Endometrial microvascular endothelial cells (primary cell): ENCODE data around the gene CDIPT. TPM values are rescaled to one million over a fixed set of nuclear protein-coding genes. Genes with fewer than 3 reads are reported as not detected.

ENCODE experiments used
- in situ Hi-C: cut with HindIII; loops from 2 replicates; pipeline ENCODE4 v1.10.0; 2017; ENCODE audit warnings: low sequenced_read_pairs, low pct_unique_long_range_greater_than_20kb; ENCODE audit errors: inconsistent ontology term
- total RNA-seq: library from RNA; depleted of rRNA; stranded (reverse); fragments of >200 nt; gene quantifications from one replicate; pipeline ENCODE4 v1.2.3, GENCODE V29; 2015; ENCODE audit errors: inconsistent ontology term

Gene CDIPT
- total RNA-seq, 1 donor from 2014 or later: 105 TPM

GRCh38 chr16:29869067-29869466 is 6.0 kb upstream of the CDIPT start:
- in situ Hi-C loops: loop anchor here (10.0 kb wide), 1 partner anchor 64 kb away; the partner anchor contains the start of gene MAZ

DNA sequence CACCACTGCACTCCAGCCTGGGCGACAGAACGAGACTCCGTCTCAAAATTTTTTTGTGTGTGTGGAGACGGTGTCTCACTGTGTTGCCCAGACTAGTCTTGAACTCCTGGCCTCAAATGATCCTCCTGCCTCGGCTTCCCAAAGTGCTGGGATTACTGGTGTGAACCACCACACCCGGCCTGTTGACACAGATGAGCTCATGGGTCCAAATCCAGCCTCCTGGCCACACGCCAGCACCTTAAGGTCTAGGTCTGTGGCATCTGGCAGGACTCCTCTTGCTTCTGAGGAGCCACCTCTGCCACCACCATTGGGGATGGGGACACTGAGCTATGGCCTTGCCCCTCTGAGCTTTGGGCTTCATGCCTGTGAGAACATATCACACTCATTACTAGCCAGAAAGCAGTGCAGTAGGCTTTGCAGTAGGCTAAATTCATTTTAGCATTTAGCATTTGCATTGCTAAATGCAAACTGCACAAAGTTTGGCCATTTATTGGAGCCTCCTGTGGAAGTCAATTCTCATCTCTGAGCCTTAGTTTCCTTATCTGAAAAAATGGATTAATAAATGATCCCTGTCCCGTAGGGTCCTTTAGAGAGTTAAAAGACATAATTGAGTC is 5.5 kb upstream of the CDIPT start:
- in situ Hi-C loops: loop anchor here (10.0 kb wide), 1 partner anchor 64 kb away; the partner anchor contains the start of gene MAZ

DNA sequence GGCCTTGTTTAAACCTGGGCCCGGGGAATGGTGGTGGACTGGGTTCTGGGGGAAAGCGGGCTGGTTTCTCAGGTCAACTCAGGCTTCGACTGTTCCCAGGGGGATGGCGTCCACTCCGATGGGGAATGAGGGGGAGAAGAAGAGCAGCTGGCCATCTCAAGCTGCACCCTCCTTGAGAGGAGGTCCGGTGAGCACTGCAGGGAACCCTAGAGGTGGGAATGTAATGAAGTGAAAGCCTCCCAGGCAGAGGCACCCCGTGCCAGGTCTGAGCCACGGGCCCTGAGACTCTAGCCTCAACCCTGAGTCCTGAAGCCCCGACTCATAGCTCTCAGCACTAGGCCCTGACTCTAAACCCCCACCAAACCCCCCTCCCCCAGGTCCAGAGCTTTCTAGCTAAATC is 1.2 kb upstream of the CDIPT start:
- in situ Hi-C loops: loop anchor here (10.0 kb wide), 1 partner anchor 59 kb away; the partner anchor contains the start of gene MAZ

DNA sequence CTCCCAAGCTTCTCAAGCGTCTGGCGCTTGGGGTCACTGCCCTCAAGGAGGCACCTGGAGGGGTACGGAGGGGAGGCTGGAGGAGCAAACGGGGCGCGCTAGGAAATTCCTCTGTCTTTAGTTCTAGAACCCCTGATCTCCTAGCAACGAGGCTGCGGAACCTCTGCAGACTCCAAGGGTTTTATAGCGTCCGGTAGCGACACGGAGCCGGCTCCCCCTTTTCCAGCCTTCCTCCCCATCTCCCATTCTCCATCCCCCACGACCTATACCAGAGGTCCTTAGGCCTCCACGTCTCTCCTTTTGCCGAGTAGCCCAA is 601 bp upstream of the CDIPT start:
- in situ Hi-C loops: loop anchor here (10.0 kb wide), 1 partner anchor 59 kb away; the partner anchor contains the start of gene MAZ

- in situ Hi-C loops: loop anchor here (10.0 kb wide), 1 partner anchor 58 kb away; the partner anchor contains the start of gene MAZ
Measured at GRCh38 chr16:29862383-29862883, 593 bp downstream of the CDIPT start.

GRCh38 chr16:29860218-29860617 is 2.8 kb downstream of the CDIPT start:
- in situ Hi-C loops: loop anchor here (10.0 kb wide), 1 partner anchor 55 kb away; the partner anchor contains the start of gene MAZ

DNA sequence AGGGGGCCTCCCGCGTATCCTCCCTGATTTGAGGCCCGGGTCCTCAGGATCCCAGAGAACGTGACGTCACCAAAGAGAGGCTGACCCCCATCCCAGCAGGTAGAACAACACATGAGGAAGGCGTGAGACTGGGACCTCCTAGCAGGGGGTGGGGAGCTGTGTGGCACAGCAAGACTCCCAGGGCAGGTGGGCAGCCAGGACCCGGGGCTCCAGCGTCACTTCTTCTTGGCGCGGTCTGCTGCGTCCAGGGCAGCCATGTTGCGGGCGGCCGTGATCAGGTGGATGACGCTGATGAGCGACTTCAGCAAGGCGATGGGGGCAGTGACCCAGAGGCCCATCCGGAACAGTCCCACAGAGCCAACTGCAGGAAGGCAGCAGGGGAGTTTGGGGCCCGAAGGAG is 4.1 kb downstream of the CDIPT start:
- in situ Hi-C loops: no loop called here

GRCh38 chr16:29858149-29858849 is 4.7 kb downstream of the CDIPT start:
- in situ Hi-C loops: no loop called here

GRCh38 chr16:29857133-29857760 is 5.8 kb downstream of the CDIPT start:
- in situ Hi-C loops: no loop called here

- in situ Hi-C loops: no loop called here
Measured at GRCh38 chr16:29854520-29855100, 8.4 kb downstream of the CDIPT start.

GRCh38 chr16:29852654-29853053 is 10.4 kb downstream of the CDIPT start:
- in situ Hi-C loops: no loop called here

- in situ Hi-C loops: no loop called here
Measured at GRCh38 chr16:29850998-29851397, 12.0 kb downstream of the CDIPT start.

DNA sequence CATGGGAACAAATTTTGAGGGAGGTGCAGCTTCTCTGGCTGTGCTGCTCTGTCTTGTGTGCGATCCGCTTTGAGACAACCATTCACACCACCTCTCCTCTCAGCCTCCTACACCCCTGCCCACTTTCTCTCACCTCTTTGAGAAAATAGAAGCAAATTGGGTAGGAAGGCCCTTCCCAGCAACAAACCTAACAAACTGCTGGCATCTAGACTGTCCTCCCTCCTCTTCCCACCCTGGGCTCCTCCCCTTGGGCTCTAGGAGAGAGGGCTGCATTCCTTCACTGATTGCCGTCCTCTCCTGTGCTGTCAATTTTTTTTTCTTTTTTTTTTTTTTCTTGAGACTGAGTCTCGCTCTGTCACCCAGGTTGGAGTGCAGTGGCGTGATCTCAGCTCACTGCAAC is 13.5 kb downstream of the CDIPT start:
- in situ Hi-C loops: no loop called here

- in situ Hi-C loops: no loop called here
Measured at GRCh38 chr16:29848420-29849297, 14.4 kb downstream of the CDIPT start.

GRCh38 chr16:29845656-29846055 is 17.4 kb downstream of the CDIPT start:
- in situ Hi-C loops: no loop called here

- in situ Hi-C loops: no loop called here
Measured at GRCh38 chr16:29844575-29845331, 18.3 kb downstream of the CDIPT start.

GRCh38 chr16:29843931-29844330 is 19.1 kb downstream of the CDIPT start:
- in situ Hi-C loops: no loop called here
